ENCODE measurements around the gene CDH18.

Gene CDH18

GRCh38 chr5:20017021-20017420 lies 29.0 kb upstream of the CDH18 start:
- Histone ChIP-seq H3K9me2 (replicated peaks; ENCODE audit: low read depth, low read length) (no peaks in the 10 kb centered on the region), H3K79me2 (ENCODE audit: insufficient read depth, low read length) (no peaks in the 10 kb centered on the region), H4K20me1 (ENCODE audit: insufficient read depth, low read length, poor library complexity, severe bottlenecking) (no peaks in the 10 kb centered on the region), H3K4me2 (ENCODE audit: low read depth, low read length, poor library complexity, severe bottlenecking) (no peak overlapping the region), H3K9ac (ENCODE audit: low read depth, low read length, poor library complexity, severe bottlenecking) (no peak overlapping the region), H3K27me3 (ENCODE audit: insufficient read depth, low read length, poor library complexity, severe bottlenecking) (no peaks in the 10 kb centered on the region), H3K36me3 (ENCODE audit: insufficient read depth, low read length) (no peaks in the 10 kb centered on the region), H3K9me3 (ENCODE audit: insufficient read depth, low read depth, low read length) (no peaks in the 10 kb centered on the region), H3K4me1 (ENCODE audit: insufficient read depth, low read length, poor library complexity, severe bottlenecking) (no peaks in the 10 kb centered on the region), H2AFZ (ENCODE audit: low read length) (no peak overlapping the region), H3K4me3 (ENCODE audit: low read length, poor library complexity, severe bottlenecking) (no peak overlapping the region), H3F3A (ENCODE audit: low read depth) (no peaks in the 10 kb centered on the region)
- TF ChIP-seq EZH2phosphoT487 (IDR thresholded peaks at IDR 0.05; ENCODE audit: borderline replicate concordance), result no peak
- TF ChIP-seq CTCF (conservative IDR thresholded peaks at IDR 0.05; ENCODE audit: low read length), result no peak

GRCh38 chr5:20000416-20000815 lies 12.4 kb upstream of the CDH18 start:
- H3K9me2 ChIP-seq (replicated peaks; ENCODE audit: low read depth, low read length), result no peaks in the 10 kb centered on the region
- H3K4me1 ChIP-seq (ENCODE audit: insufficient read depth, low read length, poor library complexity, severe bottlenecking), result no peaks in the 10 kb centered on the region
- no peaks in the 10 kb centered on the region for H3K79me2 ChIP-seq (ENCODE audit: insufficient read depth, low read length)
- no peaks in the 10 kb centered on the region for H3K9me3 ChIP-seq (ENCODE audit: insufficient read depth, low read depth, low read length)
- no peaks in the 10 kb centered on the region for H4K20me1 ChIP-seq (ENCODE audit: insufficient read depth, low read length, poor library complexity, severe bottlenecking)
- TF ChIP-seq EZH2phosphoT487 (IDR thresholded peaks at IDR 0.05; ENCODE audit: borderline replicate concordance) (no peak), CTCF (conservative IDR thresholded peaks at IDR 0.05; ENCODE audit: low read length) (no peak)
- H3F3A ChIP-seq (ENCODE audit: low read depth), result no peaks in the 10 kb centered on the region
- no peak overlapping the region for H3K4me3 ChIP-seq (ENCODE audit: low read length, poor library complexity, severe bottlenecking)
- no peaks in the 10 kb centered on the region for H3K27me3 ChIP-seq (ENCODE audit: insufficient read depth, low read length, poor library complexity, severe bottlenecking)
- H3K4me2 ChIP-seq (ENCODE audit: low read depth, low read length, poor library complexity, severe bottlenecking), result no peak overlapping the region
- no peak overlapping the region for H2AFZ ChIP-seq (ENCODE audit: low read length)
- H3K9ac ChIP-seq (ENCODE audit: low read depth, low read length, poor library complexity, severe bottlenecking), result no peak overlapping the region
- H3K36me3 ChIP-seq (ENCODE audit: insufficient read depth, low read length), result no peaks in the 10 kb centered on the region

- no peak overlapping the region for H2AFZ ChIP-seq (ENCODE audit: low read length)
- no peak overlapping the region for H3K4me2 ChIP-seq (ENCODE audit: low read depth, low read length, poor library complexity, severe bottlenecking)
- TF ChIP-seq EZH2phosphoT487 (IDR thresholded peaks at IDR 0.05; ENCODE audit: borderline replicate concordance) (no peak), CTCF (conservative IDR thresholded peaks at IDR 0.05; ENCODE audit: low read length) (no peak)
Observed at GRCh38 chr5:19988457-19988856, 457 bp upstream of the CDH18 start.

More at GRCh38 chr5:19988457-19988856, 457 bp upstream of the CDH18 start:
- Histone ChIP-seq H3K9me3 (ENCODE audit: insufficient read depth, low read depth, low read length) (no peaks in the 10 kb centered on the region; the same call in 1 of the 2 replicates), H3F3A (ENCODE audit: low read depth) (no peaks in the 10 kb centered on the region), H3K79me2 (ENCODE audit: insufficient read depth, low read length) (no peaks in the 10 kb centered on the region), H3K27me3 (ENCODE audit: insufficient read depth, low read length, poor library complexity, severe bottlenecking) (no peaks in the 10 kb centered on the region), H4K20me1 (ENCODE audit: insufficient read depth, low read length, poor library complexity, severe bottlenecking) (no peaks in the 10 kb centered on the region), H3K4me3 (ENCODE audit: low read length, poor library complexity, severe bottlenecking) (no peak overlapping the region), H3K9me2 (replicated peaks; ENCODE audit: low read depth, low read length) (no peaks in the 10 kb centered on the region), H3K4me1 (ENCODE audit: insufficient read depth, low read length, poor library complexity, severe bottlenecking) (no peaks in the 10 kb centered on the region), H3K9ac (ENCODE audit: low read depth, low read length, poor library complexity, severe bottlenecking) (no peak overlapping the region), H3K36me3 (ENCODE audit: insufficient read depth, low read length) (no peaks in the 10 kb centered on the region)
